ENCODE data around the gene NFIA. TPM values are rescaled to one million over a fixed set of nuclear protein-coding genes. Genes with fewer than 3 reads are reported as not detected.

NFIA gene
- total and polyA plus RNA-seq, 2 of the 13 experiments (the other 11 are each of a cell fraction or from before 2014, with no cell fraction given) = 14.7 to 28.5 TPM

DNA sequence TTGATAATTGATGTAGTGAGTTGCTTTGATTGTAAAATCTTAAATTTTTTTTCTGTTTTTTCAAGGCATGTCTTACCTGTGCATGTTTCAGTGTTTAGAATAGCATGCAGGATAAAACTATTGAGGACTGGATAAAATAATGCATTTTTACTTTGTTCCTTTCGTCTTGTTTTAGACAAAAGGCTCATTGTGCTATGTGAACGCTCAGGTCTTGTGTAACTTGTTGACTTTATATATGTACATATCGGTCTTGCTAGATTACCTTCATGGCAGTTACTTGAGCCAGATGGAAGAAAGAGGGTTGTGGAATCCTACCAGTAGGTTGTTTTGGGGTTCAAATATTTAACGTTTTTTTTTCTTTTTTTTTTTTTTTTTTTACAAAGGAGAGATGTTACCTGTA, 7.0 kb downstream of the NFIA start (continued):
- TF ChIP-seq, protein P1, sequence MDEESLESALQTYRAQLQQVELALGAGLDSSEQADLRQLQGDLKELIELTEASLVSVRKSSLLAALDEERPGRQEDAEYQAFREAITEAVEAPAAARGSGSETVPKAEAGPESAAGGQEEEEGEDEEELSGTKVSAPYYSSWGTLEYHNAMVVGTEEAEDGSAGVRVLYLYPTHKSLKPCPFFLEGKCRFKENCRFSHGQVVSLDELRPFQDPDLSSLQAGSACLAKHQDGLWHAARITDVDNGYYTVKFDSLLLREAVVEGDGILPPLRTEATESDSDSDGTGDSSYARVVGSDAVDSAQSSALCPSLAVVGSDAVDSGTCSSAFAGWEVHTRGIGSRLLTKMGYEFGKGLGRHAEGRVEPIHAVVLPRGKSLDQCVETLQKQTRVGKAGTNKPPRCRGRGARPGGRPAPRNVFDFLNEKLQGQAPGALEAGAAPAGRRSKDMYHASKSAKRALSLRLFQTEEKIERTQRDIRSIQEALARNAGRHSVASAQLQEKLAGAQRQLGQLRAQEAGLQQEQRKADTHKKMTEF (CRISPR knock-in tag; IDR thresholded peaks at IDR 0.05) = 0 out of 2 replicates have a peak, but pooled peaks have one; percentile 53
- TF ChIP-seq, protein P2, sequence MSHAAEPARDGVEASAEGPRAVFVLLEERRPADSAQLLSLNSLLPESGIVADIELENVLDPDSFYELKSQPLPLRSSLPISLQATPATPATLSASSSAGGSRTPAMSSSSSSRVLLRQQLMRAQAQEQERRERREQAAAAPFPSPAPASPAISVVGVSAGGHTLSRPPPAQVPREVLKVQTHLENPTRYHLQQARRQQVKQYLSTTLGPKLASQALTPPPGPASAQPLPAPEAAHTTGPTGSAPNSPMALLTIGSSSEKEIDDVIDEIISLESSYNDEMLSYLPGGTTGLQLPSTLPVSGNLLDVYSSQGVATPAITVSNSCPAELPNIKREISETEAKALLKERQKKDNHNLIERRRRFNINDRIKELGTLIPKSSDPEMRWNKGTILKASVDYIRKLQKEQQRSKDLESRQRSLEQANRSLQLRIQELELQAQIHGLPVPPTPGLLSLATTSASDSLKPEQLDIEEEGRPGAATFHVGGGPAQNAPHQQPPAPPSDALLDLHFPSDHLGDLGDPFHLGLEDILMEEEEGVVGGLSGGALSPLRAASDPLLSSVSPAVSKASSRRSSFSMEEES (CRISPR knock-in tag; IDR thresholded peaks at IDR 0.05) = no peak
- 0 out of 2 replicates have a peak, but pooled peaks have one; percentile 31 for TF ChIP-seq PPARG (CRISPR knock-in tag; conservative IDR thresholded peaks at IDR 0.05)
- TF ChIP-seq SOX13 (IDR thresholded peaks at IDR 0.05) = peak; percentile 78
- TF ChIP-seq SOX13 (CRISPR knock-in tag; conservative IDR thresholded peaks at IDR 0.05 in 1 of 2, IDR thresholded peaks at IDR 0.05 in 1 of 2) = peak in 1 of 2 experiments; percentile 94; a peak in 2 of 4 replicates
- TF ChIP-seq ZNF644 (CRISPR knock-in tag; IDR thresholded peaks at IDR 0.05; ENCODE audit: low read depth) = peak; percentile 66; the same call in 1 of the 2 replicates
- no peak for TF ChIP-seq ZFYVE20 (CRISPR knock-in tag; IDR thresholded peaks at IDR 0.05; ENCODE audit: borderline replicate concordance, low read depth)
- TF ChIP-seq FOXO1 (CRISPR knock-in tag; IDR thresholded peaks at IDR 0.05) = peak; percentile 53; the same call in 1 of the 2 replicates
- TF ChIP-seq RCOR2 (CRISPR knock-in tag; IDR thresholded peaks at IDR 0.05) = peak; percentile 70
- no peak for TF ChIP-seq ZNF878 (CRISPR knock-in tag; IDR thresholded peaks at IDR 0.05)
- TF ChIP-seq HMG20B (CRISPR knock-in tag; conservative IDR thresholded peaks at IDR 0.05) = no peak
- TF ChIP-seq, protein P3, sequence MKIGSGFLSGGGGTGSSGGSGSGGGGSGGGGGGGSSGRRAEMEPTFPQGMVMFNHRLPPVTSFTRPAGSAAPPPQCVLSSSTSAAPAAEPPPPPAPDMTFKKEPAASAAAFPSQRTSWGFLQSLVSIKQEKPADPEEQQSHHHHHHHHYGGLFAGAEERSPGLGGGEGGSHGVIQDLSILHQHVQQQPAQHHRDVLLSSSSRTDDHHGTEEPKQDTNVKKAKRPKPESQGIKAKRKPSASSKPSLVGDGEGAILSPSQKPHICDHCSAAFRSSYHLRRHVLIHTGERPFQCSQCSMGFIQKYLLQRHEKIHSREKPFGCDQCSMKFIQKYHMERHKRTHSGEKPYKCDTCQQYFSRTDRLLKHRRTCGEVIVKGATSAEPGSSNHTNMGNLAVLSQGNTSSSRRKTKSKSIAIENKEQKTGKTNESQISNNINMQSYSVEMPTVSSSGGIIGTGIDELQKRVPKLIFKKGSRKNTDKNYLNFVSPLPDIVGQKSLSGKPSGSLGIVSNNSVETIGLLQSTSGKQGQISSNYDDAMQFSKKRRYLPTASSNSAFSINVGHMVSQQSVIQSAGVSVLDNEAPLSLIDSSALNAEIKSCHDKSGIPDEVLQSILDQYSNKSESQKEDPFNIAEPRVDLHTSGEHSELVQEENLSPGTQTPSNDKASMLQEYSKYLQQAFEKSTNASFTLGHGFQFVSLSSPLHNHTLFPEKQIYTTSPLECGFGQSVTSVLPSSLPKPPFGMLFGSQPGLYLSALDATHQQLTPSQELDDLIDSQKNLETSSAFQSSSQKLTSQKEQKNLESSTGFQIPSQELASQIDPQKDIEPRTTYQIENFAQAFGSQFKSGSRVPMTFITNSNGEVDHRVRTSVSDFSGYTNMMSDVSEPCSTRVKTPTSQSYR (CRISPR knock-in tag; IDR thresholded peaks at IDR 0.05; ENCODE audit: borderline replicate concordance) = no peak; the same call in 1 of the 2 replicates
- TF ChIP-seq, protein P4, sequence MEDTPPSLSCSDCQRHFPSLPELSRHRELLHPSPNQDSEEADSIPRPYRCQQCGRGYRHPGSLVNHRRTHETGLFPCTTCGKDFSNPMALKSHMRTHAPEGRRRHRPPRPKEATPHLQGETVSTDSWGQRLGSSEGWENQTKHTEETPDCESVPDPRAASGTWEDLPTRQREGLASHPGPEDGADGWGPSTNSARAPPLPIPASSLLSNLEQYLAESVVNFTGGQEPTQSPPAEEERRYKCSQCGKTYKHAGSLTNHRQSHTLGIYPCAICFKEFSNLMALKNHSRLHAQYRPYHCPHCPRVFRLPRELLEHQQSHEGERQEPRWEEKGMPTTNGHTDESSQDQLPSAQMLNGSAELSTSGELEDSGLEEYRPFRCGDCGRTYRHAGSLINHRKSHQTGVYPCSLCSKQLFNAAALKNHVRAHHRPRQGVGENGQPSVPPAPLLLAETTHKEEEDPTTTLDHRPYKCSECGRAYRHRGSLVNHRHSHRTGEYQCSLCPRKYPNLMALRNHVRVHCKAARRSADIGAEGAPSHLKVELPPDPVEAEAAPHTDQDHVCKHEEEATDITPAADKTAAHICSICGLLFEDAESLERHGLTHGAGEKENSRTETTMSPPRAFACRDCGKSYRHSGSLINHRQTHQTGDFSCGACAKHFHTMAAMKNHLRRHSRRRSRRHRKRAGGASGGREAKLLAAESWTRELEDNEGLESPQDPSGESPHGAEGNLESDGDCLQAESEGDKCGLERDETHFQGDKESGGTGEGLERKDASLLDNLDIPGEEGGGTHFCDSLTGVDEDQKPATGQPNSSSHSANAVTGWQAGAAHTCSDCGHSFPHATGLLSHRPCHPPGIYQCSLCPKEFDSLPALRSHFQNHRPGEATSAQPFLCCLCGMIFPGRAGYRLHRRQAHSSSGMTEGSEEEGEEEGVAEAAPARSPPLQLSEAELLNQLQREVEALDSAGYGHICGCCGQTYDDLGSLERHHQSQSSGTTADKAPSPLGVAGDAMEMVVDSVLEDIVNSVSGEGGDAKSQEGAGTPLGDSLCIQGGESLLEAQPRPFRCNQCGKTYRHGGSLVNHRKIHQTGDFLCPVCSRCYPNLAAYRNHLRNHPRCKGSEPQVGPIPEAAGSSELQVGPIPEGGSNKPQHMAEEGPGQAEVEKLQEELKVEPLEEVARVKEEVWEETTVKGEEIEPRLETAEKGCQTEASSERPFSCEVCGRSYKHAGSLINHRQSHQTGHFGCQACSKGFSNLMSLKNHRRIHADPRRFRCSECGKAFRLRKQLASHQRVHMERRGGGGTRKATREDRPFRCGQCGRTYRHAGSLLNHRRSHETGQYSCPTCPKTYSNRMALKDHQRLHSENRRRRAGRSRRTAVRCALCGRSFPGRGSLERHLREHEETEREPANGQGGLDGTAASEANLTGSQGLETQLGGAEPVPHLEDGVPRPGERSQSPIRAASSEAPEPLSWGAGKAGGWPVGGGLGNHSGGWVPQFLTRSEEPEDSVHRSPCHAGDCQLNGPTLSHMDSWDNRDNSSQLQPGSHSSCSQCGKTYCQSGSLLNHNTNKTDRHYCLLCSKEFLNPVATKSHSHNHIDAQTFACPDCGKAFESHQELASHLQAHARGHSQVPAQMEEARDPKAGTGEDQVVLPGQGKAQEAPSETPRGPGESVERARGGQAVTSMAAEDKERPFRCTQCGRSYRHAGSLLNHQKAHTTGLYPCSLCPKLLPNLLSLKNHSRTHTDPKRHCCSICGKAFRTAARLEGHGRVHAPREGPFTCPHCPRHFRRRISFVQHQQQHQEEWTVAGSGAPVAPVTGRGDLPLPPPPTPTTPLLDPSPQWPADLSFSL (CRISPR knock-in tag; IDR thresholded peaks at IDR 0.05) = no peak
- TF ChIP-seq KDM5B (CRISPR knock-in tag; IDR thresholded peaks at IDR 0.05; ENCODE audit: borderline replicate concordance) = no peak
- no peak for TF ChIP-seq HHEX (CRISPR knock-in tag; IDR thresholded peaks at IDR 0.05)
- 0 out of 2 replicates have a peak, but pooled peaks have one; percentile 57 for TF ChIP-seq SMAD3 (CRISPR knock-in tag; IDR thresholded peaks at IDR 0.05)
- TF ChIP-seq ZNF3 (CRISPR knock-in tag; IDR thresholded peaks at IDR 0.05) = no peak
- no peak for TF ChIP-seq ZNF34 (CRISPR knock-in tag; IDR thresholded peaks at IDR 0.05; ENCODE audit: borderline replicate concordance)
